Activated CD4-positive, alpha-beta T cell treated with anti-CD3 and anti-CD28 coated beads for 24 hours (primary cell): ENCODE measurements around the gene TRMT44.
"Not testable (repeated sequence)": the region's sequence is repeated elsewhere in the genome, so short reads cannot be mapped to it uniquely, and the experiment has no call there.

Experiments used
- DNase-seq, 2 donors: peaks; one replicate each; pipeline ENCODE4 v3.0.0-alpha.2; 2020; ENCODE audit warnings: low read depth in 2 of 2

TRMT44 gene

GRCh38 chr4:8406887-8407286 lies 33.7 kb upstream of the TRMT44 start:
- not testable (repeated sequence) for DNase-seq

- DNase-seq: no peak
These were observed 33.3 kb upstream of the TRMT44 start for GRCh38 chr4:8407316-8407715.

- no peak for DNase-seq
These were observed 32.8 kb upstream of the TRMT44 start for GRCh38 chr4:8407756-8408155.

GRCh38 chr4:8409264-8410065 lies 31.1 kb upstream of the TRMT44 start:
- DNase-seq: no peak

GRCh38 chr4:8410066-8410625 lies 30.4 kb upstream of the TRMT44 start:
- DNase-seq: no peak

- DNase-seq: no peak
These were observed 29.8 kb upstream of the TRMT44 start for GRCh38 chr4:8410641-8411271.

GRCh38 chr4:8411351-8412180 lies 29.0 kb upstream of the TRMT44 start:
- no peak for DNase-seq

- no peak for DNase-seq
These were observed 28.3 kb upstream of the TRMT44 start for GRCh38 chr4:8412288-8412687.

- no peak for DNase-seq
These were observed 26.2 kb upstream of the TRMT44 start for GRCh38 chr4:8414377-8414776.

GRCh38 chr4:8417071-8417614 lies 23.4 kb upstream of the TRMT44 start:
- no peak for DNase-seq

- DNase-seq: peak in 1 of 2 donors; percentile 31
These were observed 21.1 kb upstream of the TRMT44 start for GRCh38 chr4:8419222-8420041.

- DNase-seq: not testable (repeated sequence)
These were observed 20.4 kb upstream of the TRMT44 start for GRCh38 chr4:8420151-8420550.

- DNase-seq: no peak
These were observed 18.2 kb upstream of the TRMT44 start for GRCh38 chr4:8422327-8422726.

GRCh38 chr4:8422786-8423185 lies 17.8 kb upstream of the TRMT44 start:
- no peak for DNase-seq

- no peak for DNase-seq
These were observed 13.3 kb upstream of the TRMT44 start for GRCh38 chr4:8427262-8427661.

GRCh38 chr4:8427761-8428287 lies 12.8 kb upstream of the TRMT44 start:
- no peak for DNase-seq

- DNase-seq: peak; percentile 89 to 90
These were observed 12.1 kb upstream of the TRMT44 start for GRCh38 chr4:8428288-8429097.

GRCh38 chr4:8431553-8431952 lies 9.0 kb upstream of the TRMT44 start:
- DNase-seq: no peak

- no peak for DNase-seq
These were observed 7.4 kb upstream of the TRMT44 start for GRCh38 chr4:8433136-8433535.
